ENCODE measurements around the gene PRSS33.

Gene PRSS33

DNA sequence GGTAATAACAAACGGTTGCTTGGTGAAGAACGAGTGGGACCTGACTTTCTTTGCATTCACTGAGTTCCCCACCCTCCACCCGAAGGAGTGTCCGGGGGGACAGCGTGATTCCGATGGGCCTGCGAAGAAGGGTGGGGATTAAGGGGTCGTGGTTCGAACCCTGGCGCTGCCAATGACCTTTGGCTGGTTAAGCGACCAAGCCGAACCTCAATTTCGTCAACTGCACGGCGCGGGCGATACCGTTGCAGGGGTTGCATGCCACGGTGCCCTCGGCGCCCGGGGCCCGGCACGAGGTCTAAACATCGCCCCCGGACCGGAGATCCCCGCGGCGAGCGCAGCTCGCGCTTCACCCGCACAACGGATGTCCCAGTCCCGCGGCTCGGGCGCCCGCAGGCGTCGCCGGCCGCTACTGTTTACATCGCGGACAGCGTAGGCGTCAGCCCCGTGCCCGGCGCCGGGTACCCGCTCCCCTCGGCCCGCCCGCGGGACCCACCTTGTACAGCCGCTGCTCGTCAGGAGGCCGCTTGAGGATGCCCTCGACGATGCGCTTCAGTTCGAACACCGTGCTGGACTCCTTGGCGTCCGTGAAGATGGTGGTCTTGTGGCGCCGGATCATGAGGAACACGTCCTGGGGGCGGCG is 10.7 kb downstream of the PRSS33 start:
- DNase-seq: peak; percentile 54

DNA sequence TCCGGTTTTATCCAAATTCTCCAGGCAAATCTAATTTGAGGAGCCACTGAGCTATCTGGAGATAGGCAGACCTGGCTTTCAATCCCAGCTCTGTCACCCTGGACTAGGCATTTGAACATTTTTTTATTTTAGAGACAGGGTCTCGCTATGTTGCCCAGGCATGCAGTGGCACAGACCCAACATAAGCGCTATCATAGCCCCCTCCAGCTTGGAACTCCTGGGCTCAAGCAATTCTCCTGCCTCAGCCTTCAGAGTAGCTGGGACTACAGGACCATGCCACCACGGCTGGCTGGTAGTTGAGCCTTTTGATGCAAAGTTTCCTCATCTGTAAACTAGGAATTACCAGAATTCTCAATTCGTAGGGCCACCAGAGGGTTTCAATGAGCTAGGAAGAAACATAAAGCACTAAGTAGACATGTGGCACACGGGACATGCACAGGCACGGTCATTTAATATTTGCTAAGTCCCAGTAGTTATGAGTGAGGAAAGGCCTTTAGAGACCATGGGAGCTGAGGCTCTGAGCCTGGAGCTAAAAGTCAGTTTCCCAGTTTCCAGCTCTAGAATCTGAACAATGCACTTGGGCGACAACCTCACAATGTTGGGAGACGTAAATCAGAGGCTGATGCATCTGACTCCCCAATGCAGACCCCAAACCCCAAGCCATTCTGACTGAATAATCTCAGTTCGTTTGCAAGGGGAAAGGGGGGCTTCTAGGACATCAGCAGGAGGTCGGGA is 11.4 kb downstream of the PRSS33 start:
- peak; percentile 34 for DNase-seq

- DNase-seq: no peak
Measured at GRCh38 chr16:2775131-2775716, 12.1 kb downstream of the PRSS33 start.

GRCh38 chr16:2774161-2774891 is 13.0 kb downstream of the PRSS33 start:
- no peak for DNase-seq

GRCh38 chr16:2773188-2773968 is 14.0 kb downstream of the PRSS33 start:
- no peak for DNase-seq

GRCh38 chr16:2771496-2772402 is 15.6 kb downstream of the PRSS33 start:
- no peak for DNase-seq

DNA sequence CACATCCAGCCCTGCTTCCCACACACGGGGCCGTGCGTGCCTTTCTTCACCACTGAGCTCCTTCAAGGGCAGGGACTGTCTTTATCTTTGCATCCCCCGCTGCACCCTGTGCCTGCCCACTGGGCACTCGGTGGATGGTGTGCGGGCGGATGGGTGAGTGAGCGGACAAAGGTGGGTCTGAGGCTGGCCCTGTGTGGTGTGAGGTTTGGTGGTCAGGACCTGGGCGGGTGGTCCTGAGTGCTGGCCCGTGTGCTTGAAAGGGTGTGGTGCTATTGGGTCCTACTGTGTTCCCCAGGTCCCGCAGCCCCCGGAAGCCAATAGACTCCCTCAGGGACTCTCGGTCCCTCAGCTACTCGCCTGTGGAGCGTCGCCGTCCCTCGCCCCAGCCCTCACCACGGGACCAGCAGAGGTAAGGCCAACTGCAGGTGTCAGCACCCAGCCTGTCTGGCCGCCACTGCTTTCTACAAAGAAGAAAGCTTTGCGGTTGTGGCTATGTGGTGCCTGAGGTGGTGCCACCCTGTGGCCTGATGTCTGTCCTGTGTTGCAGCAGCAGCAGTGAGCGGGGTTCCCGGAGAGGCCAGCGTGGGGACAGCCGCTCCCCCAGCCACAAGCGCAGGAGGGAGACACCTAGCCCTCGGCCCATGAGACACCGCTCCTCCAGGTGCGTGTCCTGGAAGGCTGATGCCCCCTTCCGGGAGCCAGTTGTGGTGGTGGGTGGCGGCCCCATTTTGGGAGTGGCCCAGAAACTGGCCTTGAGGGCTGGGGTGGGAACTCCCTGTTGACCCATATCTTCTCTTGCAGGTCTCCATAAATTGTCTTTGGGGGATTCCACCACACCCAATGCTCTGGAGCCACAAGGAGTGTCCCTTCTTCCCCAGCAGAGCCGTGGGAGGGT is 17.1 kb downstream of the PRSS33 start:
- no peak for DNase-seq

- no peak for DNase-seq
Measured at GRCh38 chr16:2769675-2770056, 17.7 kb downstream of the PRSS33 start.

GRCh38 chr16:2769100-2769529 is 18.2 kb downstream of the PRSS33 start:
- no peak for DNase-seq

- no peak for DNase-seq
Measured at GRCh38 chr16:2768403-2769089, 18.8 kb downstream of the PRSS33 start.

DNA sequence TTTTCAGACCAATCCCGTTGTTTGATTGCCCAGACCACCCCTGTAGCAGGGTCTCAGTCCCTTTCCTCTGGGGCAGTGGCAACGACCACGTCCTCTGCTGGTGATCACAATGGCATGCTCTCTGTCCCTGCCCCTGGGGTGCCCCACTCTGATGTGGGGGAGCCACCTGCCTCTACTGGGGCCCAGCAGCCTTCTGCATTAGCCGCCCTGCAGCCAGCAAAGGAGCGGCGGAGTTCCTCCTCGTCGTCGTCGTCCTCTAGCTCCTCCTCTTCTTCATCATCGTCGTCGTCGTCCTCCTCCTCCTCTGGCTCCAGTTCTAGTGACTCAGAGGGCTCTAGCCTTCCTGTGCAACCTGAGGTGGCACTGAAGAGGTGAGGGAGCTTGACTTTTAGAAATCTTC is 19.5 kb downstream of the PRSS33 start:
- DNase-seq: no peak

- DNase-seq: no peak
Measured at GRCh38 chr16:2767140-2767731, 20.1 kb downstream of the PRSS33 start.

DNA sequence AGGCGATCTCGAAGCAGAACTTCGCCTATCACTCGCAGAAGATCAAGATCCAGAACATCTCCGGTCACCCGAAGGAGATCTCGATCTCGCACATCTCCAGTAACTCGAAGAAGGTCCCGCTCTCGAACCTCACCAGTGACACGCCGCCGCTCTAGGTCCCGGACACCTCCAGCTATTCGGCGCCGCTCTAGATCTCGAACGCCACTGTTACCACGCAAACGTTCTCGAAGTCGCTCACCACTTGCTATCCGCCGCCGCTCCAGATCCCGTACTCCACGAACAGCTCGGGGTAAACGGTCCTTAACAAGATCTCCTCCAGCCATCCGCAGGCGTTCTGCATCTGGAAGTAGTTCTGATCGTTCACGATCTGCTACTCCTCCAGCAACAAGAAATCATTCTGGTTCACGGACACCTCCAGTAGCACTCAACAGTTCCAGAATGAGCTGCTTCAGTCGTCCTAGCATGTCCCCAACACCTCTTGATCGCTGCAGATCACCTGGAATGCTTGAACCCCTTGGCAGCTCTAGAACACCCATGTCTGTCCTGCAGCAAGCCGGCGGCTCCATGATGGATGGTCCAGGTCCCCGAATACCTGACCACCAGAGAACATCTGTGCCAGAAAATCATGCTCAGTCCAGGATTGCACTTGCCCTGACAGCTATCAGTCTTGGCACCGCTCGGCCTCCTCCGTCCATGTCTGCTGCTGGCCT is 20.8 kb downstream of the PRSS33 start:
- no peak for DNase-seq

DNA sequence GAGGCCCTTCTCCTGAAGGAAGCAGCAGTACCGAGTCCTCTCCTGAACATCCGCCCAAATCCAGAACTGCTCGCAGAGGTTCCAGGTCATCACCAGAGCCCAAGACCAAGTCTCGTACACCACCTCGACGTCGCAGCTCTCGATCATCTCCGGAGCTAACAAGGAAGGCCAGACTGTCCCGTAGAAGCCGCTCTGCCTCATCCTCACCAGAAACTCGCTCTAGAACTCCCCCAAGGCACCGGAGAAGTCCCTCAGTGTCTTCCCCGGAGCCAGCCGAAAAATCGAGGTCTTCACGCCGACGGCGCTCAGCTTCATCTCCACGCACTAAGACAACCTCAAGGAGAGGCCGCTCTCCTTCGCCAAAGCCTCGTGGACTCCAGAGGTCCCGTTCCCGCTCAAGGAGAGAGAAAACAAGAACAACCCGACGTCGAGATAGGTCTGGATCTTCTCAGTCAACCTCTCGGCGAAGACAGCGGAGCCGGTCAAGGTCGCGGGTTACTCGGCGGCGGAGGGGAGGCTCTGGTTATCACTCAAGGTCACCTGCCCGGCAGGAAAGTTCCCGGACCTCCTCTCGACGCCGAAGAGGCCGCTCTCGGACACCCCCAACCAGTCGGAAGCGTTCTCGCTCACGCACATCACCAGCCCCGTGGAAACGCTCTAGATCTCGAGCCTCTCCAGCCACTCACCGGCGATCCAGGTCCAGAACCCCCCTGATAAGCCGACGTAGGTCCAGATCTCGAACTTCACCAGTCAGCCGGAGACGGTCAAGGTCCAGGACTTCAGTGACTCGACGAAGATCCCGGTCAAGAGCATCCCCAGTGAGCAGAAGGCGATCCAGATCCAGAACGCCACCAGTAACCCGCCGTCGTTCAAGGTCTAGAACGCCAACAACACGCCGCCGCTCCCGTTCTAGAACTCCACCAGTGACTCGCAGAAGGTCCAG is 21.6 kb downstream of the PRSS33 start:
- no peak for DNase-seq

- DNase-seq: peak; percentile 11
Measured at GRCh38 chr16:2764718-2765117, 22.6 kb downstream of the PRSS33 start.

DNA sequence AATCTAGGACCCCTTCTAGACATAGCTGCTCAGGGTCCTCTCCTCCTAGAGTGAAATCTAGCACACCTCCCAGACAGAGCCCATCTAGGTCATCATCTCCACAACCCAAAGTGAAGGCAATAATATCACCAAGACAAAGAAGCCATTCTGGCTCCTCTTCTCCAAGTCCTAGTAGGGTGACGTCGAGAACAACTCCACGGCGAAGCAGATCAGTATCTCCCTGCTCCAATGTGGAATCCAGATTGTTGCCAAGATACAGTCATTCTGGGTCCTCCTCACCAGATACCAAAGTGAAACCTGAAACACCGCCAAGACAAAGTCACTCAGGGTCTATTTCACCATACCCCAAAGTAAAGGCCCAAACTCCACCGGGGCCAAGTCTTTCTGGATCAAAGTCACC is 24.2 kb downstream of the PRSS33 start:
- no peak for DNase-seq

- no peak for DNase-seq
Measured at GRCh38 chr16:2762711-2763110, 24.6 kb downstream of the PRSS33 start.
